ENCODE measurements around the gene BRD1.

BRD1 gene

DNA sequence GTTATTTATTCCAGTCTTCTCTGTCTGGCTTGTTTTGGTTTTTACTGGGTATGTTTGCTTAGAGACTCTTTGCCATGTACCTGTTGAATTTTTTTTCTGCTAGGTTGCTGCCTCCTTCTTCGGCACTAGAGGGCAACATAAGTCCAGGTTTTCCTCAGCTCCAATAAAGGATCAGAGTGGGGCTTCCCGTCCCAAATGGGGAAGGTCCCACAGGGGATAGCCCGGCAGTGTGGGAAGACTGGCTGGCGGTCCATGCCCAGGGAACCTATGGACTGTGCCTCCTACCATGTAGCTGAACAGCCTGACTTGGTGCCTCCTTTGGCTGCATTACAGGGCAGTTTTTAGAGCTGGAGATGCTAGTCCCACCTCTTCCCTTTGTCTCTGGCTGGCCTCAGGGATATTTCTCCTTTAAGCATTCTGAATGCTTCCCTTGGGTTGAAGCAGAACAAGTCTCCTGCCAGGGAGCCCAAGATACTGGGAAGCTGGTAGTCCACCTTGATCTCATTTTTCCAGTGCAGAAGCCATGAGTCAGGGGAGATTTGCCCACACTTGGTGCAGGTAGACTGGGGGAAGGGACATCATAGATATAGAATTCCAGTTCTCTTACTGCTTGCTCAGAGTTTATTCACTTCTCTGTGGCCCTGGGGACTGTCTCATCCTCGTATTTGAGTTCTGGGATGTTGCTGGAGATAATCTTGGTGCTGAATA is 60.2 kb downstream of the BRD1 start:
- peak; percentile 66 for DNase-seq

GRCh38 chr22:49765951-49766350 is 61.7 kb downstream of the BRD1 start:
- peak; percentile 62 for DNase-seq

GRCh38 chr22:49765091-49765771 is 62.4 kb downstream of the BRD1 start:
- peak; percentile 55 for DNase-seq

- peak; percentile 56 for DNase-seq
These were observed 63.5 kb downstream of the BRD1 start for GRCh38 chr22:49764127-49764581.

- DNase-seq = peak; percentile 50
These were observed 64.0 kb downstream of the BRD1 start for GRCh38 chr22:49763696-49764095.

GRCh38 chr22:49763138-49763537 is 64.5 kb downstream of the BRD1 start:
- DNase-seq = no peak

DNA sequence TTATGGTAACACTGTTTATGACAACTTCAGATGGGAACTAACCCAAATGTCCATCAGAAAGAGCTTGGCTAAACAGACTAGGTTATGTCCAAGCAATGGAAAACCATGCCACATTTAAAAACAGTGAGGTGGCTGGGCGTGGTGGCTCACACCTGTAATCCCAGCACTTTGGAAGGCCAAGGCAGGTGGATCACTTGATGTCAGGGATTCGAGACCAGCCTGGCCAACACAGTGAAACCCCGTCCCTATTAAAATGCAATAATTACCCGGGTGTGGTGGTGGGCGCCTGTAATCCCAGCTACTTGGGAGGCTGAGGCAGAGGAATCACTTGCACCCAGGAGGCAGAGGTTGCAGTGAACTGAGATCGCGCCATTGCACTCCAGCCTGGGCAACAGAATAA is 65.1 kb downstream of the BRD1 start:
- peak; percentile 45 for DNase-seq

- no peak for DNase-seq
These were observed 65.8 kb downstream of the BRD1 start for GRCh38 chr22:49761836-49762235.

GRCh38 chr22:49760630-49761571 is 66.8 kb downstream of the BRD1 start:
- DNase-seq = peak; percentile 53

- peak; percentile 48 for DNase-seq
These were observed 67.4 kb downstream of the BRD1 start for GRCh38 chr22:49760280-49760629.

DNA sequence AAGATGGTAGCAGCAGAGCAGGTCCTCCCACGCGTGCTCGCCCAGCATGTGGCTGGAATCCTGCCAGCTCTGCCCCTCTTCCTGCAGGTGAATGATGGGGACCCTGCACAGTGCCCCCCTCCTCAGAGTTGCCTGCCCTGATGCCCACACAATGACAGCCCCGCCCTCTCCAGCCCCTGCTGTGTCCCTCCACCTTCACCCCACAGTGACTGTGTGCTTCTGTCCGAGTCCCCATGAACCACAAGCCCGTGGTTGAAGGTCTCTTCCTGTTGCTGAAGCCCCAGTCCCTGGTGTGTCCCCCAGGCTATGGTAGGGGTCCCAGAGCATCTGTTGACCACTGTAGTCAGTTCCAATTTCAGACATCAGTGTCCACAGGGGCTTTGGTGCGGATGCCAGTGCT is 71.0 kb downstream of the BRD1 start:
- DNase-seq = peak; percentile 43

GRCh38 chr22:49756201-49756600 is 71.5 kb downstream of the BRD1 start:
- peak; percentile 34 for DNase-seq

- peak; percentile 43 for DNase-seq
These were observed 72.1 kb downstream of the BRD1 start for GRCh38 chr22:49755631-49756001.

DNA sequence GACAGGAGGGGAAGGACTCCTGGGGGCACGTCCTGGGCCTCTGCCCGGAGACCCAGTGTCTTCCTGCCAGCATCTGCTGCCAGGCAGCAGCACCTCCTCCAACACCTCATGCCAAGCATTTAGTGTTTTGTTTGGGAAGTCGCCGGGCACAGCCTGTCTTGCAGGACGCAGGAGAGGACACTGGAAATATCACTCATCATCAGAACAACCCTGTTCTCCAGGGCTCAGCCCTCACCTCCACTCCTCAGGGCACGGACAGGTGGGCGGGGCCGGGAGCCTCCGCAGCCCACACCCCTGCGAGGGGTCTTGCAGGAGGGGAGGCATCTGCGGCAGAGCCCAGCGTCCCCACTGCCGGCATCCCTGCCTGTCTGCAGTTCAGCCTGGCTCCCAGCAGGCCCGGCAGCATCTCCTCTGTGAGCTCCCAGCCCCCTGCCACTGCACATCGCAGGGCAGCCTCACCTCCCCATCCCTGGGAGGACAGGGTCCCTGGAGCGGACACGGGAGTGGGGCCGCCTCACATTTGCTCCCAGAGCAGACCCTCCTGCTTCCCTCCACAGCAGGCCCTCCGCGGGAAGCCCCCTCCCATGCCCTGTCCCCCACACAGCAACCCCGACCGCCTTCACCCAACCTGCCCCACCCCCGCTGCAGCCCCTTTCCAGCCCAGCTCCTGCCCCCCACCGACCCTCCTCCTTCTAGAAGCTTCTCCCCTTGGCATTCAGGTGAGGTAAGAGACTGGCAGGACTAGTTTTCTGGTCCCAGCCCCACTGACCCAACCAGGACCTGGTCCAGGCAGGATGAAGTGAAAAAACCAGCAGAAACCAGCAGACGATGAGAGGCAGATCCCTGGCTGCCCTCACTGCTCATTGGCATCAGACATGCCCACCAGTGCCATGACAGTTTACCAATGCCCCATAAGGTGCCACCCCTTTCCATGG is 72.7 kb downstream of the BRD1 start:
- peak; percentile 54 for DNase-seq

GRCh38 chr22:49753961-49754695 is 73.5 kb downstream of the BRD1 start:
- peak; percentile 54 for DNase-seq

- DNase-seq = peak; percentile 41
These were observed 74.3 kb downstream of the BRD1 start for GRCh38 chr22:49753276-49753890.

DNA sequence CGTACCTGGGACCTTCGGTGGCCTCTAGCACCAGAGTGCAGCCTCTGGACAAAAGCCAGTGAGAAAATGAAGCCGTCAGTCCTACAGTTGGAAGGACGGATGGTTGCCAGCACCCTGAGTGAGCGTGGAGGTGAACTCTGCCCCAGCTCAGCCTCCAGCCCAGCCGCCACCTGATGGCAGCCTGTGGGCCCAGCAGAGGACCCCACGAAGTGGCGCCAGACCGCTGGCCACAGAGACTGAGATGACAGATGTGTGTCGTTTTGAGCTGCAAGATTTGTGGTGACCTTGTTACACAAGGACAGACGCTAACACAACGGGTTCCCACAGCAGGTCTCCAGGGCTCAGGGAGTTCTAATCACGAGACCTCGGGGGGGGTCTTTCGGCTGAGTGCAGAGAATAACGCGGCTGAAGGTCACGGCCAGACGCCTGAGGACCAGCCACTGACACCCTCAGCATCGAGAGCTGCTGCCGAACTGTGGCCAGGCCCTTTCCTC is 75.0 kb downstream of the BRD1 start:
- peak; percentile 30 for DNase-seq

DNA sequence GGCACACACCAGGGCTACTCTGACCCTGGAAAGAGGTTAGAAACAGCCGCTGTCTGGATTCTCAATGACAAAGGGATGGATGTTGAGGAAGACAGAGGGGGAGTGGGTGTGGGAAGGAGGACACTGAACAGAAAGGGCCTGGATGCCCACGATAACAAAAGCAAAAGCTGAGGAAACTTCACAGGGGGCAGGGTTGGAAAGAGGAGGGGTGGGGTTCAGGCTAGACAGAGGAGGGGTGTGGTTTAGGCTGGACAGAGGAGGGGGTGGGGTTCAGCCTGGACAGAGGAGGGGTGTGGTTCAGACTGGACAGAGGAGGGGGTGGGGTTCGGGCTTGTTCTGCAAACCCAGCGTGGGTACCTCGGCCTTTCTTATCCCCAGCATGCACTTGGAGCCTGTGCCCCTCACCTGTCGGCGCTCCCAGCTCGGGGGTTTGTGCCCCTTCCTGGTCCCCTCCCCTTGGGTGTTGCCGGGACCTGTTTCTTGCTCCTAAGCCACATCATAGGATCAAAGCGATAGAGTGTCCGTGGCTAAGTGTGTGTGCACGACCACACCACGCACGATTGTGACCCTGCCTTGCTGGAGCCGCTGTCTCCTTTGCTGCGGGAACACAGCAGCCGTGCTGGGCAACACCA is 75.6 kb downstream of the BRD1 start:
- peak; percentile 61 for DNase-seq

DNA sequence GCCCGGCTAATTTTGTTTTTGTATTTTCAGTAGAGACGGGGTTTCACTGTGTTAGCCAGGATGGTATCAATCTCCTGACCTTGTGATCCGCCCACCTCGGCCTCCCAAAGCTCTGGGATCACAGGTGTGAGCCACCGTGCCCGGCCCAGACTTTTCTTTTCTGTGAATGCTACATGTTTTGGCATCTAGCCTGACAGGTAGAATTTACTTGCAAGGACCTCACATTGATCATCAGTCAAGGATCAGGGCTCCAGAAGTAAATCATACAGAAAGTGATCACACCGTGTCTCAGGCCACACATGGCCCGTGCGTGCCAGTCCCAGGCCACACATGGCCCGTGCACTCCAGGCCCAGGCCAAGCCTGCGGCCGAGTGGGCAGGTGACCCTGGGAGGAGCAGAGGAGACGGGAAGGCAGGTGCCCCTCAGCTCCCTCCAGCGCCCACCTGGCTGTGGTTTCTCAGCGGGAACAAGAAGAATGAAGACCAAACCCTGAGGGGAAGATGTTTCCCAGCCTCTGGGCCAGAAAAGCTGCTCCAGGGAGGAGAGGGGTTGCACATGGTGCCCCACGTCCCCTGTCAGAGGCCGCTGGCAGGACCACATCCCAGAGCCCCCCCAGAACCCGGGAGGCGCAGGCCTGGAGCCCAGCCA is 76.2 kb downstream of the BRD1 start:
- peak; percentile 37 for DNase-seq
